Stimulated activated CD4-positive, alpha-beta T cell treated with anti-CD3 and anti-CD28 coated beads, Interleukin-1b, Interleukin-23, amount 100 ng/mL, for 24 hours (primary cell): Measurements from ENCODE around the gene TBC1D17.

ENCODE experiments used
- DNase-seq, 4 experiments: peaks; one replicate each; pipeline ENCODE4 v3.0.0-alpha.2; 2020; ENCODE audit warnings: low read depth in 4 of 4, low spot score in 1 of 4

Gene TBC1D17

GRCh38 chr19:49847731-49848696 is 29.5 kb upstream of the TBC1D17 start:
- no peak for DNase-seq

GRCh38 chr19:49848938-49849337 is 28.6 kb upstream of the TBC1D17 start:
- no peak for DNase-seq

- DNase-seq = no peak
Observed at GRCh38 chr19:49849433-49850220, 27.9 kb upstream of the TBC1D17 start.

GRCh38 chr19:49850221-49850486 is 27.3 kb upstream of the TBC1D17 start:
- DNase-seq = no peak

- DNase-seq = peak; percentile 78 to 85 (median 80)
Observed at GRCh38 chr19:49850487-49851342, 26.8 kb upstream of the TBC1D17 start, which contains the start of gene PTOV1. Gene PTOV1 (plus strand): TSS chr19:49851159.

- no peak for DNase-seq
Observed at GRCh38 chr19:49851456-49852259, 25.8 kb upstream of the TBC1D17 start.

GRCh38 chr19:49852631-49853126 is 24.8 kb upstream of the TBC1D17 start:
- DNase-seq = no peak

- no peak for DNase-seq
Observed at GRCh38 chr19:49853852-49854377, 23.6 kb upstream of the TBC1D17 start.

GRCh38 chr19:49854378-49855263 is 22.9 kb upstream of the TBC1D17 start:
- DNase-seq = no peak

- DNase-seq = no peak
Observed at GRCh38 chr19:49855277-49855675, 22.2 kb upstream of the TBC1D17 start.

- no peak for DNase-seq
Observed at GRCh38 chr19:49855676-49856573, 21.6 kb upstream of the TBC1D17 start.

GRCh38 chr19:49856574-49857021 is 20.9 kb upstream of the TBC1D17 start:
- DNase-seq = no peak

- DNase-seq = no peak
Observed at GRCh38 chr19:49857061-49857837, 20.3 kb upstream of the TBC1D17 start.

- no peak for DNase-seq
Observed at GRCh38 chr19:49857838-49858087, 19.7 kb upstream of the TBC1D17 start.

GRCh38 chr19:49858088-49858985 is 19.2 kb upstream of the TBC1D17 start:
- no peak for DNase-seq

- no peak for DNase-seq
Observed at GRCh38 chr19:49859682-49860335, 17.7 kb upstream of the TBC1D17 start.
